ENCODE results near the gene SPPL3.
"Not testable (repeated sequence)": the region's sequence is repeated elsewhere in the genome, so short reads cannot be mapped to it uniquely, and the experiment has no call there.

SPPL3 gene

DNA sequence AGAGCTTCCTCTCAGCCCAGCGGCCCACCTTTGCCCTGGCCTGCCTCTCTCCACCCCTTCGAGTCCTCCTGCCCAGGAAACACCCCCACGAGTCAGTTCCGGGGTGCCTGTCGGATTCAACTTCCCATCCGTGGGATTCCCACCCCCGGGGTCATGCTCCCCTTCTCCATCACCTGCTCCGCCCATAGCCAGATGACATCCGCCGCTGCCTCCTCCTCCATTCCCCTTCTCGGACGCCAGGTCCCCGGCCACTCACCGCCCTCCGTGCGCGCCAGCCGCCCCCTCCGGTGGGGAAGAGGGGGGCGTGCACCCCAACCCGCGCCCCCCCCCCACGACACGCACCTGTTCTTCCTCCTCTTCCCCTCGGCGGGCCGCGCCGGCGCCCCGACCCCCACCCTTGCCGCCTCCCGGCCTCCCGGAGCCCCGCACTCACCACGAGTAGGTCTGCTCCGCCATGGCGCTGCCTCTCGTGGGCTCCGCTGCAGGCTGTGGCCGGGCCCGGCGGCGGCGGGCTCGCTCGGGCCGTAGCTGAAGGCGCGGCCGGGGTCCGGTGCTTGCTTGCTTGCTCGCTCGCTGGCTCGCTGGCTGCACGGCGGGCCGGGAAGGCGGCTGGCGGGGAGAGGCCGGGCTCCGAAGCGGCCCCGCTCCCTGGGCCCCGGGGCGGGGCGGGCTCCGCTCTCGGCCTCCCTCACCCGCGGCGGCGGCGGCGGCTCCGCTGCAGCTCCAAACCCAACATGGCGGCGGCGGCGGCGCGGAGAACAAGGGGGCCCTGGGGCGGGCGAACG lies 554 bp downstream of the SPPL3 start:
- Mint-ChIP-seq H3K4me1 (peaks cover 28% of the 10 kb centered on the region), H3K27me3 (peaks cover 6% of the 10 kb centered on the region), H3K4me3 (peak overlapping the region; percentile 99), H3K36me3 (peaks cover 28% of the 10 kb centered on the region), H3K9me3 (no peaks in the 10 kb centered on the region), H3K27ac (peak overlapping the region; percentile 93)
- peak; percentile 84 for DNase-seq
- CTCF ChIA-PET = interaction anchor here (0.6 to 1.8 kb wide), 3 partner anchors 68 to 648 kb away, joined by 3 to 5 read pairs (median 3); no protein-coding TSS in a partner anchor

DNA sequence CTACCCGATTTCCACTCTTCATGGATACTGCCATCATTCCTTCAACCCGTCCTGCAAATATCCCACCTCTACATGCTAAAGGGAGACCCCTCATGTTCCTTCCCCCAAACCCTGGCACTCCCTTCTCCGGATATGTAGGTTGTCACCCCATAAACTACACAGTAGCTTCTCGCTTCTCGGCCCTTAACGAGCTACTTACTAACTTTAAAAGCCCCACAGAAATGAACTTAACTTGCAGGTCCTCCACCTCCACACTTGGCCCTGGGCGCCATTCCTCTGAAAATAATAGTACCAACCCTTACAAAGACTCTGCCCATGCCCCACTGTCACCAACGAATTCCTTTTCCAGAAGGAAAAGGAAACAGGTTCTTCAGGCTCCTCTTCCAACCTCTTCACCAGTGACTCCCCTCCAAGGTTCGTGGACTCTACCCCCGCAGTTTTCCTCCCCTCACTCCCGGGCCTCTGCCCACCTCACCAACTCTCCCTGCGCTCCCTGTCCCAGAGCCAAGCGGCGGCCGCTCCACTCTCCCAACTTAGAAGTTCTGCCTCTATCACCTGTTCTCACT lies 1.2 kb downstream of the SPPL3 start:
- peaks cover 6% of the 10 kb centered on the region for H3K27me3 Mint-ChIP-seq
- H3K4me3 Mint-ChIP-seq = peak overlapping the region; percentile 99
- H3K27ac Mint-ChIP-seq = peak overlapping the region; percentile 93
- H3K36me3 Mint-ChIP-seq = peaks cover 31% of the 10 kb centered on the region
- CTCF ChIA-PET = interaction anchor here (0.6 to 1.1 kb wide), 3 partner anchors 37 to 255 kb away, joined by 3 read pairs; no protein-coding TSS in a partner anchor
- no peaks in the 10 kb centered on the region for H3K9me3 Mint-ChIP-seq
- H3K4me1 Mint-ChIP-seq = peaks cover 32% of the 10 kb centered on the region
- no peak for DNase-seq

DNA sequence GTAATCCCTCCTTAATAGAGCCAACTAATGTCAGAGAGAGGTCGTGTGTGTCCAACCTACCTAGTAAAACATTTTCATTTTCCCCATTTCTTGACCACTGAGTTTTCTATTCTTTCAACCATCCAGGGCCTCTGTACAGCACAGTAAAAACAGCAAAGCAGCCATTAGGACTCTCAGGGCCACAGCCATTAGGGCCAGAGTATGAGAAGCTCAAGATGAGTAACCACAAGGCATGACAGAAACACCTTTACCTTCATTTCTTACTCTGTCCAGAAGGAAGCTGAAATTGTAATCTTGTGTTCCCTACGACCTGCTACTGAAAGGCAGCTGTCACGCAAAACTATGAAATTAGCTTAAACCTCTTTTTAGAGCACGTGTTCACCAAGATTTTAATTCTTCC lies 2.3 kb downstream of the SPPL3 start:
- H3K27me3 Mint-ChIP-seq = no peaks in the 10 kb centered on the region
- no peak overlapping the region for H3K4me3 Mint-ChIP-seq
- CTCF ChIA-PET = interaction anchor here (0.9 to 1.1 kb wide), 2 partner anchors 38 to 45 kb away, joined by 3 read pairs; no protein-coding TSS in a partner anchor
- H3K4me1 Mint-ChIP-seq = peaks cover 33% of the 10 kb centered on the region
- no peak overlapping the region for H3K27ac Mint-ChIP-seq
- DNase-seq = no peak
- no peaks in the 10 kb centered on the region for H3K9me3 Mint-ChIP-seq
- H3K36me3 Mint-ChIP-seq = peaks cover 31% of the 10 kb centered on the region

- peaks cover 38% of the 10 kb centered on the region for H3K4me1 Mint-ChIP-seq
- CTCF ChIA-PET, H3K27ac Mint-ChIP-seq, DNase-seq, H3K4me3 Mint-ChIP-seq, H3K27me3 Mint-ChIP-seq, H3K9me3 Mint-ChIP-seq: not testable (repeated sequence)
- H3K36me3 Mint-ChIP-seq = peaks cover 35% of the 10 kb centered on the region
These were observed 3.1 kb downstream of the SPPL3 start for GRCh38 chr12:120901101-120901500.

DNA sequence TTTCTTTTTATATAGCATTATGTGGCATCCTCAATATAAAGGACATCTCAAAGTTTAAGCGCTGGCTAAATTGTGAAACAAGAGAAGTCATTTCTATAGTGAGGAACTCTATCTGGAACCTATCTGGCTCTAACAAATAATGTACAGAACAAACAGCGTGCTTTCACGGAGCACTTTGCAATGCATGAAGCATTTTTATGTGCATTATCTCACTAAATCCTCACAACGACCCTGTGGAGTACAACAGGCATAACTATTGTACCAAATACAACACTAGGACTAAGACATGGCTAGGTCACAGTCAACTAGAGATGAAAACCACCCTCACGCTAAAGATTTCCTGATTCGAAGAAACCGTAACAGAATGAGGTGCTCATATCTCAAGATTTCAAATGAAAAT lies 8.6 kb downstream of the SPPL3 start:
- Mint-ChIP-seq H3K4me1 (peaks cover 30% of the 10 kb centered on the region), H3K9me3 (no peaks in the 10 kb centered on the region), H3K27me3 (no peaks in the 10 kb centered on the region), H3K36me3 (peaks cover 36% of the 10 kb centered on the region), H3K4me3 (no peak overlapping the region), H3K27ac (no peak overlapping the region)
- DNase-seq = no peak
- CTCF ChIA-PET = no interaction called here

DNA sequence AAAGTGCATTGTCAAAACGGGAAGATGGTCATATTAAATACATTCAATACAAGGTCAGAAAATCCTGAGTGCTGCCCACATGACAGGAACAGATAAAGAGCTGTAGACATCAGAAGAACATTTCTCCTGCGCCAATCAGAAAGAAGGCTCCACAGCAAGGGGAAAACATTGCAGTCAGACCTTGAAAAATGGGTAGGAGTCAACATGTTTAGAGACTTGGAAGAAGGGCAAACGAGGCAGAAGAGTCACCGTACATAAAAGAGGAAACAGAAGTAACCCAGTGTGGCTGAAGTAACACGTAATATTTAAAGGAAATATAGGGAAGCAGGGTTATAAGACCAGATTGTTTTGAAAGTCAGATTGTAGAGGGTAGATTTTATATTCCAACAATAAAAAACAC lies 11.9 kb downstream of the SPPL3 start:
- peaks cover 26% of the 10 kb centered on the region for H3K36me3 Mint-ChIP-seq
- H3K27ac Mint-ChIP-seq = no peak overlapping the region
- DNase-seq = no peak
- CTCF ChIA-PET = no interaction called here
- peaks cover 32% of the 10 kb centered on the region for H3K4me1 Mint-ChIP-seq
- H3K27me3 Mint-ChIP-seq = no peaks in the 10 kb centered on the region
- no peak overlapping the region for H3K4me3 Mint-ChIP-seq
- H3K9me3 Mint-ChIP-seq = no peaks in the 10 kb centered on the region

- CTCF ChIA-PET = interaction anchor here (0.7 to 1.1 kb wide), 2 partner anchors 81 to 242 kb away, joined by 5 read pairs; no protein-coding TSS in a partner anchor
- Mint-ChIP-seq H3K4me1 (peaks cover 35% of the 10 kb centered on the region), H3K27me3 (no peaks in the 10 kb centered on the region), H3K36me3 (peaks cover 22% of the 10 kb centered on the region), H3K27ac (no peak overlapping the region), H3K4me3 (no peak overlapping the region), H3K9me3 (no peaks in the 10 kb centered on the region)
- DNase-seq = no peak
These were observed 13.2 kb downstream of the SPPL3 start for GRCh38 chr12:120890963-120891362.

GRCh38 chr12:120887253-120888043 lies 16.7 kb downstream of the SPPL3 start:
- Mint-ChIP-seq H3K27ac (peak overlapping the region; percentile 56), H3K9me3 (no peaks in the 10 kb centered on the region), H3K4me3 (no peak overlapping the region), H3K4me1 (peaks cover 41% of the 10 kb centered on the region), H3K27me3 (no peaks in the 10 kb centered on the region), H3K36me3 (peaks cover 13% of the 10 kb centered on the region)
- peak; percentile 34 for DNase-seq
- CTCF ChIA-PET = interaction anchor here (1.7 kb wide), 1 partner anchor 30 kb away, joined by 6 read pairs; no protein-coding TSS in a partner anchor

- peaks cover 11% of the 10 kb centered on the region for H3K36me3 Mint-ChIP-seq
- H3K9me3 Mint-ChIP-seq = no peaks in the 10 kb centered on the region
- H3K27ac Mint-ChIP-seq = peak overlapping the region; percentile 81
- no peak for DNase-seq
- CTCF ChIA-PET = interaction anchor here (1.7 kb wide), 1 partner anchor 29 kb away, joined by 6 read pairs; no protein-coding TSS in a partner anchor
- no peaks in the 10 kb centered on the region for H3K27me3 Mint-ChIP-seq
- H3K4me1 Mint-ChIP-seq = peaks cover 36% of the 10 kb centered on the region
- peak overlapping the region; percentile 0 for H3K4me3 Mint-ChIP-seq
These were observed 17.7 kb downstream of the SPPL3 start for GRCh38 chr12:120886199-120887018.

DNA sequence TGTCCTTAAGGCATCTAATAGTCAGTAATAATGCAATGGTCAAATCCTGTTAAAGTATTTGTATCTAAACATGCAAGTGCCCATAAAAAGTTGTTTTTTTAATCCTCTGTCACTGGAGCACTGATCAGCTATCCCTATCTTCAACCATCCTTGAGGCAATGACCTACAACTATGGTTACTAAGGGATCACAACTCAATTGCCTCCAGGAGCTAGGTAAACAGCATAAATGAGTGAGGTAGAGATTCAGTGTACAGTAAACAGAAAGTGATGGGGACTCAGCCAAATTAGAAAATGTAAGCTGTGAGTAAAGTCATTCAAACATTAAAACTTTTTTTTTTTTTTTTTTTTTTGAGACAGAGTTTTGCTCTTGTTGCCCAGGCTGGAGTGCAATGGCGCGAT lies 18.6 kb downstream of the SPPL3 start:
- Mint-ChIP-seq H3K27me3 (no peaks in the 10 kb centered on the region), H3K36me3 (peaks cover 8% of the 10 kb centered on the region), H3K4me3 (no peak overlapping the region), H3K9me3 (no peaks in the 10 kb centered on the region), H3K27ac (peak overlapping the region; percentile 8), H3K4me1 (peaks cover 36% of the 10 kb centered on the region)
- CTCF ChIA-PET = no interaction called here
- DNase-seq = no peak

- Mint-ChIP-seq H3K4me1 (peaks cover 36% of the 10 kb centered on the region), H3K36me3 (peaks cover 10% of the 10 kb centered on the region), H3K4me3 (no peak overlapping the region), H3K9me3 (no peaks in the 10 kb centered on the region), H3K27me3 (no peaks in the 10 kb centered on the region), H3K27ac (no peak overlapping the region)
- CTCF ChIA-PET = no interaction called here
- no peak for DNase-seq
These were observed 19.5 kb downstream of the SPPL3 start for GRCh38 chr12:120884644-120885043.

DNA sequence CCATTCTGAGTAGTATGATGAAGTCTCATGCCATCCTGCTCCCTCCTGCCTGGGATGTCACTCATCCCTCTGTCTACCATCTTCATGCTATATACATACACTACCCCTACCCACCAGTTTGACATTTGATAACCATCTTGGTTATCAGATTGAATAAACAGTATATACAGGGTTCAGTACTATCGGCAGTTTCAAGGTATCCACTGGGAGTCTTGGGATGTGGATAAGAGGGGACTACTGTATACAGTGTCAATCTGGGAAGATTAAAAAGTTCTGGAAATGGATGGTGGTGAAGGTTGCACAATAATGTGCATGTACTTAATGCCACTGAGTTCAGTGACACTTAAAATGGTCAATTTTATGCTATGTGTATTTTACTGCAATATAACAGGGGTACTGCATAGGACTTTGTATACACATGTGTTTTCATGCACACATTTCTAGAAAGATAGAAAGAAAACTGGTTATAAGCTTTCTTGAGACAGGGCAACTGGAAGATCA lies 22.1 kb downstream of the SPPL3 start:
- no peak for DNase-seq
- peaks cover 27% of the 10 kb centered on the region for H3K4me1 Mint-ChIP-seq
- H3K4me3 Mint-ChIP-seq = no peak overlapping the region
- H3K27me3 Mint-ChIP-seq = no peaks in the 10 kb centered on the region
- H3K36me3 Mint-ChIP-seq = peaks cover 10% of the 10 kb centered on the region
- CTCF ChIA-PET = no interaction called here
- no peaks in the 10 kb centered on the region for H3K9me3 Mint-ChIP-seq
- H3K27ac Mint-ChIP-seq = no peak overlapping the region

DNA sequence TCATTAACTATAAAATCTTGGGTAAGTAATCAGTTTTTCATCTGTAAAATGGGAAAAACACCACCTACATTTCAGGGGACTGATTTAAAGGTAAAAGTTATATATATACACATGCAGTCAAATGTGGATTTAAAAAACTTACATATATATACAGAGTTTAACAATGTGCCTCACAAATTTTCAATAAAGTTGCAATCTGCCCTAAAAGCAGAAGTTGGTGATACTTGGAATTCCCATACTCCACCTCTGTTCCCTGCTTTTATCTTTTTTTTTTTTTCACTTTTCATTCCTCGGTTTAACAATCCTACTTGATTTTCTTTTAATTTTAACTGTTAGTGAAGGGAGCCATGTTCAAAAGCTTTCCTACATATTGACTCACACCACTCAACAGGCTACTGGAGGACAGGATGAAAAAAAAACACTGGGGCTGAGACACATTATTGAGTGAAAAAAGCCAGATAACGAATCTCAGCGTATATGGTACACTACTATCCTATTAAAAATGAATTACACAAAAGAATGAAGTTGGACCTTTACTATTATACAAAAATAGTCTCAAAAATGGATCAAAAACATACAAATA lies 24.3 kb downstream of the SPPL3 start:
- DNase-seq = no peak
- Mint-ChIP-seq H3K4me3 (no peak overlapping the region), H3K4me1 (peaks cover 14% of the 10 kb centered on the region), H3K9me3 (no peaks in the 10 kb centered on the region), H3K27me3 (no peaks in the 10 kb centered on the region), H3K27ac (no peak overlapping the region), H3K36me3 (peaks cover 13% of the 10 kb centered on the region)
- CTCF ChIA-PET = no interaction called here
